Uterus (tissue), 2 donors: ENCODE results near the gene B3GLCT.

Experiments
- CTCF ChIP-seq, 4 experiments: fragments of 200-600 bp in 2 of 4; fragments of 450-650 bp in 2 of 4; sonication (generic) in 2 of 4; IDR thresholded peaks; one replicate each; pipeline ENCODE4 v1.5.1; 2016 to 2019; ENCODE audit warnings: antibody characterized with exemption in 4 of 4, mild to moderate bottlenecking in 2 of 4, moderate library complexity in 1 of 4
- POLR2A ChIP-seq, 2 donors: fragments of 450-650 bp; IDR thresholded peaks; one replicate each; pipeline ENCODE4 v1.6.1; 2016; ENCODE audit warnings: antibody characterized with exemption in 2 of 2, mild to moderate bottlenecking in 1 of 2, moderate library complexity in 1 of 2

GRCh38 chr13:31167490-31167889 is 32.3 kb upstream of the B3GLCT start:
- TF ChIP-seq POLR2A (IDR thresholded peaks at IDR 0.05) (no peak), CTCF (IDR thresholded peaks at IDR 0.05) (no peak)
